NCI-H524 (cell line): ENCODE results near the gene SLC12A8.

Source experiments
- DNase-seq, 2 experiments: peaks; one replicate each; lab custom pipeline; 2025; lab: John Stamatoyannopoulos, UW

The SLC12A8 gene

DNA sequence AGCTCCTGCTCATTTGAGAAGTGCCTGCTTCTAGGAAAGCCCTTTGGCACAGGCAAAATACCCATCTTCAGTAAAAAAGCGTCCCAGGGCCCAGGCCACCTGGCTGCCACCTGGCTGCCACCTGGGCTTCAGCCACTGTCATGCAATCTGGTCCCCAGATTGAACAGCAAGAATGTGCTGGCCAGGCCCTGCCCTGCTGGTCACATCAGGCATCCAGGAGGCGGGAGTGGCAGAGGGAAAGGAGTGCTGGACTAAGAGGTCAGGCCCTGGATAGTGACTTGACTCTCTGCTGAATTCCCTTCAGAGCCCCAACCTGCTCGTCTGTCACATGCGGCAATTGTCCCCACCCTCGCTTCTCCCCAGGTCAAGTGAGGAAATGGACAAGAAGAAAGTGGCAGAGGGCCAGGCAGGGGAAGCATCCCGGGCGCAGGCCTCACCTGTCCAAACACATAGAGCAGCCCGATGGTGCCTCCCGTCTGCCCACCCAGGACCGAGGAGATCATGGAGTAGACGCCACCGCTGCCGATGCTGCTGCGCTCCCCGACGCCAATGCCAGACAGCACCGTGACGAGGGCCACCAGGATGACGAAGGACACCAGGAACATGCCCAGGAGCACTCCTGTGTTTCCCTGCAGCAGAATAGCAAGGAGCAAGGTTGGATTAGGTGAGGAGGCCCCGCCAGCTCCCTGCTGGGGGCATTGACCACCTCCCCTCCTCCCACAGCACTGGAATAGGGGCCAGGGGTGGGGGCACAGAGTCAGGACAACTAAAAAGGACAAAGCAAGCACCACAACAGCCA is 25.5 kb downstream of the SLC12A8 start:
- peak; percentile 72 to 79 for DNase-seq

DNA sequence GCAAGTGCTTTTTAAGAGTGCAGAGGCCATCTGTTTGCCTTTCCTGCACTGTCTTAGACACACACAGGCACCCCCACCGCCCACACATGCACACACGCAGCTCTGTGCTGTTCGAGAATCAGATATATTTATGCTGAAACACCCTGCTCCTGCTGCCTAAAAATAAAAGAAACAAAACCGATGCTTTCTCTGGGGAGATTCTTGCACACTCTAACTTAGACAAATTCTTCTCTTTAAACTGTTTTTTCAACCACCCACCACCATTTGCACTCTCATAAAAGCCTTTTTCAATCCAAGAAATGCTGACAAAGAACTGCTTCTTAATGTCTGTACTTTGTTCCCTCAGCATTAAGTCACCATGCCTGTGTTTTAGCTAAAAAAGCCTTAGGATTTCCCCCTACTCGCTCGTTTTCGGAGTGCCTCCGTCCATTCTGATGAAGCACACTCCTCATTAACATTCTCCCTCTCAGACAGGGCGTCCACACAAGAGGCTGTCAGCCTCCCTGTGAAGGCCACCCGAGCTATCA is 26.2 kb downstream of the SLC12A8 start:
- DNase-seq, result peak; percentile 84 to 91

DNA sequence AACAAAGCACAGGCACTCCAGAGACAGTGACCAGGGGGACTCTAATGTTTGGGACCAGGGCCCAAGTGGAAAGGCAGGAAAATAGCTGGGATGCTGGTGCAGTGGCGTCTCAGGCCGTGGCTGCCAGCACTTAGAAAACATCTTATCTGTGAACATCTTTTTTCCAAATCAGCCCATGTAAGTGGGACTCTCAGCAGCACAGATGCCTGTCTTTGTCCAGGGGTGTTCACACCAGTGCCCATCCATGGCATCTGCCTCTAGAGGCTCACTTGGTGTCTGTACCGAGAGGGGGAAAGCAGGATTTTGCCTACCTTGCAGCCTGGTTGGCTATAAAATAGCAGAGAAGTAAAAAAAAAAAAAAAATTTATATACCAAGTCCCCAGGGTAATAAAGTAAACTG is 26.7 kb downstream of the SLC12A8 start:
- DNase-seq, result peak; percentile 84 to 91

- no peak for DNase-seq
These were observed 32.7 kb downstream of the SLC12A8 start for GRCh38 chr3:125179884-125180240.

GRCh38 chr3:125179143-125179883 is 33.2 kb downstream of the SLC12A8 start:
- DNase-seq, result no peak

DNA sequence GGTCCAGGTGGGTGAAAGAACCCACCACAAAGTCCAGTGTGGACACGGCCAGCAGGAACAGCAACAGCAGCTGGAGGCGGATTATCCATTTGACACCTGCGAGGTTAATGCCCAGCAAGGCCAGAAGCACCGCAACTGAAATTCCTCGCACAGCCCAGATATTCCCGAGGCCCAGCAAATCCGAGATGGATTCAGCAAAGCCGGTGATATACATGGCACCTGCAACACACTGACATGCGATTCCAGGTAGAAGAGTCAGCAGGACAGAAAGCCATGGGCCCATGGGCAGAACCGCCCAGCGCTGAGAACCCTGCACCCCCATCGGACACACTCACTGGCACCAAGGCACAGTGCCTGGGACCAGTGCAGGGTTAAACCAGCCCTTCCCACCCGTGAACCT is 34.8 kb downstream of the SLC12A8 start:
- DNase-seq, result no peak

DNA sequence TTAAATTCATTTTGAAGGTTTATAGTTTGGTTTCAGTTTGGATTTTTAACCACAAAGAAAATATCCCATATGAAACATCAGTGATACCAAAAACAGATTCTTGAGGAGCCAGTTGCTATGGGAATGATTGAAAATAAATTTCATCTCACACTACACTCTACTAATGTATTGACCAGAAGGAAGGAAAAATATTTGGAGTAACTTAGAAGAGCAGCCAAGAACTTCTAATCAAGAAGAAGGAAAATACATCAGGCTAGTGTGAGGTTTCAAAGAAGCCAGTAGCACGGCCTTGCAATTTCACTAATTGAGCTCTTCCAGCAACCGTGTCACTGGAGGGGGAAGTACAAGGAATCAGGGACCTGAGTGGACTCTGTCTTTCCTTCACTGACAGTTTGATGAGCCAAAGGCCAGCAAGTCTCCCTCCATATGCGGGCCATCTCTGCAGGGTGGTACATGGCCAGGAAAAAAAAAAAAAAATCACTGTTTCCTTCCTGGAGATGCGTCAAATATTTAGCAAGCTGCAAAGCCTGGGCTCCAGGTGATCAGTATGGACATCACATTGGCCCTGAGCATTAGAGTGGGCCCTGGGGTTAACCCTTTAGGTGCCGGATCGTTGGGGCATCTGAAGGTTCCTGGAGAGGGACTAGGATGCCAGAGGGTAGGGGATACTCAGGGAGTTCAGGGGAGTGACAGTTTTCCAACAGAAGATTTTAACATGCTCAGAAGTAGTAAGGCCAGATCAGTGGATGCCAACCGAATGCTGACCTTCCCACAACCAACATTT is 37.1 kb downstream of the SLC12A8 start:
- DNase-seq, result no peak

GRCh38 chr3:125172346-125172745 is 40.2 kb downstream of the SLC12A8 start:
- no peak for DNase-seq

GRCh38 chr3:125168711-125169393 is 43.7 kb downstream of the SLC12A8 start:
- DNase-seq, result no peak

GRCh38 chr3:125166599-125167136 is 45.9 kb downstream of the SLC12A8 start:
- no peak for DNase-seq

DNA sequence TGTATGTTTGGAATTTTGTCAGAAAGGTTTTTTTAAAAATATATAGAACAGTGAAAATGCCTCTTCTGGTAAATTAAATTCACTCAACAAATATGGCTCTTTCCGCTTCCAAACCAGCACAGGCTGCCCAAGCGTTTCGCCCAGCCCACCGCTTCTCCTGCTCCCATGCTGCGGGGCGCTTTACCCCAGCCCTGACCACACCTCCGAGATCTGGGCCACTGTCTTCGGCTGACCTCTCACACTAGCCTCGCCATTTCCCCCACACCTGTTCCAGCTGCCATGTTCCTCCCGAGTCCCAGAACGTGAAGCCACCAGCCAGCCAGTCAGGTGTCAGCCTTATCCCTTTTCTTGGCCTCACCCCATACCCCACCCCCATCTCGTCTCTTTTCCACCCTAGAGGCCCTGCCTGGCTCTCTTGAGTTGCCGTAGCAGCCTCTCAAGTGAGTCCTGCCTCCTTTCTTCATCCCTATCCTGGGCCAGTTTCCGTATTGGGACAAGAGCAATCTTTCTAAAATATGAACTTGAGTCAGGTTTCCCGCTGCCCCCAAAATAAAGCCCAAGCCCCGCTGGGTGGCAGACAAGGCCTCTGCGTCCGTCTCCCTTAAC is 46.5 kb downstream of the SLC12A8 start:
- no peak for DNase-seq

GRCh38 chr3:125165189-125165947 is 47.2 kb downstream of the SLC12A8 start:
- peak in 1 of 2 experiments; percentile 20 for DNase-seq

- peak; percentile 23 to 65 for DNase-seq
These were observed 48.6 kb downstream of the SLC12A8 start for GRCh38 chr3:125163739-125164601.

DNA sequence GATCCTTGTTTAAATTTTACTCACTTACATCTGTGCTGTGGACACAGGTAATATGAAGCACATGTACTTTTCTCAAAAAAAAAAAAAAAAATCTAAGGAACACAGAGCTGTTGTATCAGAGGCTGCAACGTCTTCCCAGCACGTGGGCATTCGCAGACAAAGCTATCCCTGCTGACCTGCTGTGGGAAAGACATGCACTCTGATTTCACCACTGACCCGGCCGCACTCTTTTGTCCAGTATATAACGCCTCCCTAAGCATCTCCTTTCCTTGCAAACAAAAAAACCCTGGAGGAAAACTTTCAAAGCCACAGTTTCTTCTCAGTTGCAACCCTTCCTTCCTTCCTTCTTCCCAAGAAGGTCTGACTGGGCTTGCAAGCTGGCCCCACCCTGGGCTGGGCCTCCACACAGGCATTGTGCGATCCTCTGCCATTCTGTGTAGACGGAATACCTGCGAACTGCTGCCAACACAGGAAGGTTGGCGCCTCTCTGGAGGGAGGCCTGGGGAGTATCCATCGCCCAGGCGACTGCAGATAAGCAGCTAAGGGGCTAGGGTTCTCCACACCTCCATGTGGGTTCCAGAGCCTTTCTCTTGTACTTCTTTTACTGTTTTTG is 50.8 kb downstream of the SLC12A8 start:
- no peak for DNase-seq

DNA sequence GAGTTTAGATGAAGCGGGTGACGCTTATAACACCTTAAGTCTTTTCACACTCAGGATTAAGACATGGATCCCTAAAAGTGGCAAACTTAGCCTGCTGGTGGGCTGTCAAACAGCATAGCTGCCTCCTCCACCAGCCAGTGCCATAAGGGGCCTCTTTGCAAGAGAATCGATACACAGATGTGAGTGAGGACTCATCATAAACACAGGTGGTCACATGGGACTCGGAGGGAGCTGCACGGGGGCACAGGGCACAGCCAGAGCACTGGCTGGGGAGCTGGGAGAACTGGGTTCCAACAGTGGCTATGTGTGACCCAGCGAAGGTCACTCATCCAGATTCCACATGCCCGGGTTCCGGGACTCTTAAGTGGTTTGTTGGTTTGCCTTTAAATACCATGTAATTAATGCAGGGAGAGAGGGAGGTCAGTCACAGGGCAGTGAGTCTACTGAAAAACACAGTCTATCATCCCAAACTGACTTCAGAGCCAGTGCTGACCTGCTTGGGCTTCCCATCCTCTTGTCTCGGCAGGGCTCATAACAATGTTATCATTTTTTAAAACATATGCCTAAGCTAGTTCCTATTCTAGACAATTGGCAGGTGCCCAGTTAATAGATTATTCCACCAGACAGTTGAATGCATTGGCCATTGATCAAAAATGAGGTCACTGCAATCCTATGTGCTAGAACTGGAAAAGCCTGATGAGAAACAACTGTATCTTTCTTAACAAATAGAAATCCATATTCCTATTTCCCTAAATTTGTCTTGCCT is 51.8 kb downstream of the SLC12A8 start:
- DNase-seq, result peak; percentile 35 to 78

DNA sequence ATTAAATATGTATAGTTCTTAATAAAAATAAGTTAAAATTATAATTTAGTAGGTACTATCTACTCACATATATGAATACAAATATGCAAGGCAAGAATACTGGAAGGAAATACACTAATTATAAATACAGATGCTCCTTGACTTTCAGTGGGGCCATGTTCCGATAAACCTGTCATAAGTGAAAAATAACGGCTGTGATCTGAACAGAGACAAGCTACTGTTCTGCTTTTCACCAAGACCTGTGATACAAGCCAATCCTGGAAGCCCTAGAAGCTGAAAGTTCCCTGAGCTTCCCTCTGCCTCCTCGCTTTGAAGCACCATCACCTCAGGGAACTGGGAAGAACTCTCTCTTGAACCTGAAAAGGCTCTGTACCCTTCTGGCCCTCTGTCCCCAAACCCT is 55.4 kb downstream of the SLC12A8 start:
- DNase-seq, result no peak

DNA sequence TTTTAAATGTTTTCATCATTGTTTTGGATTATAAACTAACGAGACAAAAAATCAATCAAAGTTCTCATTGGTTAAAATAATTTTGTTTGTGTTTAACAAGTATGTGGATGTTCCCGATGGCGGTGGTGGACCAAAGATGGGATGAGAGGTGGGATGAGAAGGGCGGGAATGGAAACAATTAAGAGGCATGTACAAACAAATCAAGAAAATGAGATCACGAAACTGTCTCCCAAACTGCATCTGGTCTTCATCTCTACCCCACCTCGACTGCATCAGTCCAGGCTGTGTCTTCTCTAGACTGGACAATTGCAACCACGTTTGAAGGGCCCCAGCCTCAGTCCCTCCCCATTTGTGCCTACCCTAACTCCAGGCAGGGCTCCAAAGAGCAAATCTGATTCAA is 56.1 kb downstream of the SLC12A8 start:
- DNase-seq, result no peak

GRCh38 chr3:125154800-125155269 is 57.7 kb downstream of the SLC12A8 start:
- DNase-seq, result no peak
